H9 (cell line): ENCODE measurements around the gene KIF19. TPM values are rescaled to one million over a fixed set of nuclear protein-coding genes. Genes with fewer than 3 reads are reported as not detected.

Experiments used
- DNase-seq: peaks from one replicate; pipeline ENCODE4 v3.0.0-alpha.2; 2017
- H2AFZ ChIP-seq: one replicate; pipeline ENCODE4 v1.6.1; 2013; ENCODE audit warnings: mild to moderate bottlenecking, low read length, control low read depth, moderate library complexity
- H2AK5ac ChIP-seq: 2 replicates; pipeline ENCODE4 v1.6.1; 2013; ENCODE audit warnings: low read length, control low read depth, mixed read lengths; ENCODE audit not compliant: insufficient read length
- H2BK120ac ChIP-seq: one replicate; pipeline ENCODE4 v1.6.1; 2013; ENCODE audit warnings: low read depth, mild to moderate bottlenecking, low read length, control low read depth, inconsistent platforms; ENCODE audit not compliant: poor library complexity, severe bottlenecking
- H2BK12ac ChIP-seq: 2 replicates; pipeline ENCODE4 v1.6.1; 2013; ENCODE audit warnings: low read length, control low read depth, mixed read lengths, low read depth; ENCODE audit not compliant: insufficient read length
- H2BK15ac ChIP-seq: 2 replicates; pipeline ENCODE4 v1.6.1; 2013; ENCODE audit warnings: low read depth, low read length, control low read depth
- H2BK20ac ChIP-seq: one replicate; pipeline ENCODE4 v1.6.1; 2013; ENCODE audit warnings: low read depth, mild to moderate bottlenecking, low read length, control low read depth, inconsistent platforms; ENCODE audit not compliant: poor library complexity, severe bottlenecking
- H2BK5ac ChIP-seq: 2 replicates; pipeline ENCODE4 v1.6.1; 2013; ENCODE audit warnings: low read length, control low read depth, mixed read lengths; ENCODE audit not compliant: insufficient read length
- H3K14ac ChIP-seq: 2 replicates; pipeline ENCODE4 v1.6.1; 2013; ENCODE audit warnings: low read length, control low read depth; ENCODE audit not compliant: insufficient read depth
- H3K18ac ChIP-seq: 2 replicates; pipeline ENCODE4 v1.6.1; 2013; ENCODE audit warnings: low read depth, mild to moderate bottlenecking, mixed read lengths, low read length, control low read depth; ENCODE audit not compliant: insufficient read length
- H3K23ac ChIP-seq: 2 replicates; pipeline ENCODE4 v1.6.1; 2013; ENCODE audit warnings: low read length, control low read depth, mixed read lengths, low read depth; ENCODE audit not compliant: insufficient read length
- H3K23me2 ChIP-seq: 2 replicates; pipeline ENCODE4 v1.6.1; 2013; ENCODE audit warnings: low read depth, mild to moderate bottlenecking, mixed read lengths, low read length, control low read depth; ENCODE audit not compliant: insufficient read length, poor library complexity, severe bottlenecking
- H3K27ac ChIP-seq: 2 replicates; pipeline ENCODE4 v1.5.1; 2013; ENCODE audit warnings: low read length, control low read depth, mixed read lengths, low read depth; ENCODE audit not compliant: insufficient read length
- H3K27me3 ChIP-seq: 2 replicates; pipeline ENCODE4 v1.6.1; 2013; ENCODE audit warnings: low read length, control low read depth, inconsistent platforms; ENCODE audit not compliant: insufficient read depth
- H3K4ac ChIP-seq: 2 replicates; pipeline ENCODE4 v1.6.1; 2013; ENCODE audit warnings: low read depth, mild to moderate bottlenecking, control low read depth, inconsistent platforms, low read length, moderate library complexity
- H3K4me1 ChIP-seq: 2 replicates; pipeline ENCODE4 v1.6.1; 2013; ENCODE audit warnings: low read length, control low read depth, inconsistent platforms; ENCODE audit not compliant: insufficient read depth
- H3K4me2 ChIP-seq: 2 replicates; pipeline ENCODE4 v1.6.1; 2013; ENCODE audit warnings: low read length, control low read depth, mixed read lengths; ENCODE audit not compliant: insufficient read length, insufficient read depth
- H3K56ac ChIP-seq: 2 replicates; pipeline ENCODE4 v1.6.1; 2013; ENCODE audit warnings: low read depth, mild to moderate bottlenecking, mixed read lengths, low read length, control low read depth; ENCODE audit not compliant: insufficient read length
- H3K79me1 ChIP-seq: 2 replicates; pipeline ENCODE4 v1.6.1; 2013; ENCODE audit warnings: low read depth, mild to moderate bottlenecking, moderate library complexity, low read length, control low read depth, inconsistent platforms; ENCODE audit not compliant: insufficient read depth, poor library complexity, severe bottlenecking
- H3K79me2 ChIP-seq: 2 replicates; pipeline ENCODE4 v1.6.1; 2013; ENCODE audit warnings: low read length, control low read depth, inconsistent platforms; ENCODE audit not compliant: insufficient read depth
- H3K9ac ChIP-seq: 2 replicates; pipeline ENCODE4 v1.6.1; 2013; ENCODE audit warnings: low read length, control low read depth, mixed read lengths; ENCODE audit not compliant: insufficient read length; ENCODE audit errors: extremely low read depth
- H3K9me3 ChIP-seq: one replicate; pipeline ENCODE4 v1.6.1; 2013; ENCODE audit warnings: low read depth, low read length, inconsistent platforms; ENCODE audit not compliant: control insufficient read depth
- H3T11ph ChIP-seq: one replicate; pipeline ENCODE4 v1.6.1; 2013; ENCODE audit warnings: mild to moderate bottlenecking, low read length, control low read depth, inconsistent platforms
- H4K20me1 ChIP-seq: one replicate; pipeline ENCODE4 v1.6.1; 2013; ENCODE audit not compliant: control insufficient read depth, insufficient read length, insufficient read depth
- H4K5ac ChIP-seq: 2 replicates; pipeline ENCODE4 v1.6.1; 2013; ENCODE audit warnings: low read depth, mild to moderate bottlenecking, mixed read lengths, low read length, control low read depth; ENCODE audit not compliant: insufficient read length
- H4K8ac ChIP-seq: replicated peaks from 2 replicates; pipeline ENCODE4 v1.6.1; 2013; ENCODE audit warnings: low read length, control low read depth, mixed read lengths, low read depth; ENCODE audit not compliant: insufficient read length
- H4K91ac ChIP-seq: 2 replicates; pipeline ENCODE4 v1.6.1; 2013; ENCODE audit warnings: low read depth, mild to moderate bottlenecking, moderate library complexity, mixed read lengths, low read length, control low read depth; ENCODE audit not compliant: insufficient read length
- H3K27ac Mint-ChIP-seq, 3 experiments: 2 replicates in 2 of 3; 3 replicates in 1 of 3; pipeline ENCODE4 v1.8.0; 2020 to 2021; ENCODE audit warnings: mixed read lengths in 3 of 3, mild to moderate bottlenecking in 1 of 3, moderate library complexity in 1 of 3
- H3K27me3 Mint-ChIP-seq: 2 replicates; pipeline ENCODE4 v1.8.0; 2021; ENCODE audit warnings: low read depth, mild to moderate bottlenecking, moderate library complexity, mixed read lengths
- H3K36me3 Mint-ChIP-seq, 3 experiments: 2 replicates in 2 of 3; 3 replicates in 1 of 3; pipeline ENCODE4 v1.8.0; 2020 to 2021; ENCODE audit warnings: low read depth in 3 of 3, mixed read lengths in 3 of 3; ENCODE audit not compliant: insufficient read depth in 1 of 3
- H3K4me1 Mint-ChIP-seq, 2 experiments: 2 replicates each; pipeline ENCODE4 v1.8.0; 2020; ENCODE audit warnings: mixed read lengths in 2 of 2
- H3K4me3 Mint-ChIP-seq, 2 experiments: 2 replicates in 1 of 2; 3 replicates in 1 of 2; pipeline ENCODE4 v1.8.0; 2020 to 2021; ENCODE audit warnings: mild to moderate bottlenecking in 2 of 2, mixed read lengths in 2 of 2, moderate library complexity in 1 of 2
- H3K9me3 Mint-ChIP-seq, 2 experiments: 2 replicates in 1 of 2; 3 replicates in 1 of 2; pipeline ENCODE4 v1.8.0; 2020; ENCODE audit warnings: mild to moderate bottlenecking in 2 of 2, mixed read lengths in 2 of 2, moderate library complexity in 1 of 2
- CTCF ChIP-seq: fragments of 200-600 bp; sonication (generic); conservative IDR thresholded peaks from 3 replicates; pipeline ENCODE4 v1.8.0; 2021; ENCODE audit warnings: antibody characterized with exemption, mild to moderate bottlenecking
- WGBS: extraction: QIAGEN DNeasy Blood & Tissue Kit; methylation state at CpG from one replicate; pipeline ENCODE4 v1.1.7; 2013; ENCODE audit warnings: missing lambda C conversion rate, low lambda C conversion rate, mixed read lengths; ENCODE audit not compliant: insufficient read length; ENCODE audit errors: extremely low coverage; 5-methylcytosine and 5-hydroxymethylcytosine counted together
- total RNA-seq: library from RNA; stranded (reverse); gene quantifications from 2 replicates; pipeline ENCODE4 v1.2.1, GENCODE V29; 2021

Gene KIF19
- total RNA-seq, 1 experiment from 2014 or later: 0.13 TPM

GRCh38 chr17:74298778-74299177, 27.2 kb upstream of the KIF19 start:
- H3K4ac ChIP-seq: no peak overlapping the region
- no peak overlapping the region for H2BK15ac ChIP-seq
- no peaks in the 10 kb centered on the region for H3K79me1 ChIP-seq
- TF ChIP-seq CTCF: no peak
- no peaks in the 10 kb centered on the region for H3K79me2 ChIP-seq
- no peak overlapping the region for H2AK5ac ChIP-seq
- Mint-ChIP-seq H3K36me3 (no peaks in the 10 kb centered on the region; a peak in 1 of 7 replicates), H3K27ac (no peak overlapping the region), H3K9me3 (peaks cover 2 to 4% of the 10 kb centered on the region in 2 experiments; a peak in 3 of 5 replicates), H3K27me3 (peaks cover 33% of the 10 kb centered on the region), H3K4me3 (no peak overlapping the region), H3K4me1 (0 out of 4 replicates have a peak, but pooled peaks cover 0 to 1% of the 10 kb centered on the region in 2 experiments)
- no peak overlapping the region for H3K18ac ChIP-seq
- no peak overlapping the region for H2BK12ac ChIP-seq
- H3K14ac ChIP-seq: no peak overlapping the region
- H3K56ac ChIP-seq: no peak overlapping the region
- H3K9ac ChIP-seq: no peak overlapping the region
- H3K27ac ChIP-seq: no peak overlapping the region
- H3K27me3 ChIP-seq: no peaks in the 10 kb centered on the region
- H3K23me2 ChIP-seq: no peaks in the 10 kb centered on the region
- no peak overlapping the region for H3K4me2 ChIP-seq
- no peak overlapping the region for H2BK5ac ChIP-seq
- no peak overlapping the region for H4K91ac ChIP-seq
- H3T11ph ChIP-seq: no peak overlapping the region
- no peaks in the 10 kb centered on the region for H3K9me3 ChIP-seq
- no peak overlapping the region for H2BK120ac ChIP-seq
- H3K23ac ChIP-seq: no peak overlapping the region
- H3K4me1 ChIP-seq: no peaks in the 10 kb centered on the region
- H4K5ac ChIP-seq: no peak overlapping the region
- DNase-seq: no peak
- no peak overlapping the region for H2BK20ac ChIP-seq
- no peak overlapping the region for H4K8ac ChIP-seq
- no CpG with 5 or more reads among the region's 7 CpGs for WGBS
- no peak overlapping the region for H2AFZ ChIP-seq
- H4K20me1 ChIP-seq: no peaks in the 10 kb centered on the region
